ENCODE measurements around the gene AHSA1.

AHSA1 gene

DNA sequence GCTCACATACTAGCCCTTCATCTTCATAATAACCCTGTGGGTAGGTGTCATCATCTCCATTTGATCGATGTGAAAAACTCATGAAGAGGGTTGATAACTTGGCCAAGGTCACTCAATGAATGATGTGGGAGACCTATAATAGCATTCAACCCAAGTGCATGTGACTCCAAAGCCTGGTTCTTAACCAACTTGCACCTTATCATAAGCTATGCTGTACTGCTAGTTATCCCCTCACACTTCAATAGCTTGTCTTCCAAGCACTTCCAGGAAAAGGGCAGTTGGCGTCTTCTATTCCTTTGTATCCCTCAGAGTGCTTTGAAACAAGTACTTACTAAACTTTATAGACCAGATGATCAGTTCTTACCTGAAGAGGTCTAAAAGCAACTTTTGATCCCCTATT lies 15.7 kb upstream of the AHSA1 start:
- Histone ChIP-seq H3K27ac (ENCODE audit: low read depth, low read length) (no peak overlapping the region), H3K36me3 (ENCODE audit: insufficient read depth, low read length) (peaks cover 43% of the 10 kb centered on the region), H3K9ac (ENCODE audit: low read length) (no peak overlapping the region), H3K27me3 (ENCODE audit: control insufficient read depth in 1 of 2, insufficient read depth in 2 of 2, low read length in 2 of 2) (no peaks in the 10 kb centered on the region), H3K9me3 (ENCODE audit: low read length) (no peaks in the 10 kb centered on the region), H3K4me1 (ENCODE audit: insufficient read depth, low read length) (no peaks in the 10 kb centered on the region), H3K4me3 (ENCODE audit: low read depth in 1 of 2, low read length in 2 of 2) (no peak overlapping the region)

DNA sequence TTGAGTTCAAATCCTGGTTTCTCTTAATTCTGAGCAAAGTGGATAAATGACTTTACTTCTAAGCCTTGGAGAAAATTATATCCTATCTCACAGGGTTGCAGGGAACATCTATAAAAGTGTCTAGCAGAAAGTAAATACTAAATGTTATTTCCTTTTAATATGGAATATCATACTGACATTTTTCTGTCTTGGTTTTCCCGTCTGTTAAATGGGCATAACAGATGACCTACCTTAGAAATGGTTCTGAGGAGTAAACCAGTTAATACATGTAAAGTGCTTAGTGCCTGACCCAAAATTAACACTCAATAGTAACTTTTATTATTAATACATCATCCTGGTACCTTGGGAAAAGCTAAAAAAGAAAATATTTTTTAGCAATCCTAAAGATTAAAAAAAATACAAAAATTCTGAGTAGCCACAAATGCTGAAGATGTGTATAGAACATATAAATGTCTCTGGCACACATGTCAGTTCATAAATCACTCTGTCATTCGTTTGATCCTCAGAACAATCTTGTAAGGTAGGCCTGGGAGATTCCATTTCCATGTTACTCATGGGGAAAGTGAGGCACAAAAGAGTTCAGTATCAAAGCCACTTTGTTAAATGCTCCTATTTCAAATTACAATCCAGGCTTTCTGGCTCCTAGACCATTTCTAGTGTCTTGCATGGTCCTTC lies 1.8 kb upstream of the AHSA1 start:
- peaks cover 34% of the 10 kb centered on the region for H3K36me3 ChIP-seq (ENCODE audit: insufficient read depth, low read length)
- no peaks in the 10 kb centered on the region for H3K9me3 ChIP-seq (ENCODE audit: low read length)
- H3K9ac ChIP-seq (ENCODE audit: low read length): no peak overlapping the region
- H3K27me3 ChIP-seq (ENCODE audit: control insufficient read depth in 1 of 2, insufficient read depth in 2 of 2, low read length in 2 of 2): no peaks in the 10 kb centered on the region
- peak overlapping the region in 1 of 2 donors; percentile 100 for H3K4me3 ChIP-seq (ENCODE audit: low read depth in 1 of 2, low read length in 2 of 2)
- no peak overlapping the region for H3K27ac ChIP-seq (ENCODE audit: low read depth, low read length)
- H3K4me1 ChIP-seq (ENCODE audit: insufficient read depth, low read length): peaks cover 31% of the 10 kb centered on the region

DNA sequence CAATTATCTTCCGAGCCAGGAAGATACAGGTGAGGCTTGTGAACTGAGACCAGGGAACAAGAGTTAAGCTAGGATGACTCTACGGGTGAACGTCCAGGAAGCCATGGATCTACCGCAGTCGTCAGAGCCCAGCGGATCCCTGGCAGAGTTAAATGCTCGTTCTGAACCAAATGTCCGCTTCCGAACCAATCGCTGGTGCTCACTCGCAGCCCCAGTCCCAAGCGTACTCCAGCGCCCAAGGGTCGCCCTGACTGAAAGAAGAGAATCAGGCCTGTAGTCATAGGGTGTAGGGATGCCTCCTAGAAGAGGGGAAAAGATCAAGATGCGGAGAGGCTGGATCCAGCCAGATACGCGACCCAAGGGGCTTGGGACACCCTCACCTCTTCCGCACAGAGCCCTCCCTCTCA lies 775 bp upstream of the AHSA1 start:
- Histone ChIP-seq H3K4me3 (ENCODE audit: low read depth in 1 of 2, low read length in 2 of 2) (peak overlapping the region; percentile 79 to 100), H3K27ac (ENCODE audit: low read depth, low read length) (peak overlapping the region; percentile 80), H3K9me3 (ENCODE audit: low read length) (no peaks in the 10 kb centered on the region), H3K36me3 (ENCODE audit: insufficient read depth, low read length) (peaks cover 35% of the 10 kb centered on the region), H3K27me3 (ENCODE audit: control insufficient read depth in 1 of 2, insufficient read depth in 2 of 2, low read length in 2 of 2) (no peaks in the 10 kb centered on the region), H3K4me1 (ENCODE audit: insufficient read depth, low read length) (peaks cover 31% of the 10 kb centered on the region), H3K9ac (ENCODE audit: low read length) (peak overlapping the region; percentile 98)

DNA sequence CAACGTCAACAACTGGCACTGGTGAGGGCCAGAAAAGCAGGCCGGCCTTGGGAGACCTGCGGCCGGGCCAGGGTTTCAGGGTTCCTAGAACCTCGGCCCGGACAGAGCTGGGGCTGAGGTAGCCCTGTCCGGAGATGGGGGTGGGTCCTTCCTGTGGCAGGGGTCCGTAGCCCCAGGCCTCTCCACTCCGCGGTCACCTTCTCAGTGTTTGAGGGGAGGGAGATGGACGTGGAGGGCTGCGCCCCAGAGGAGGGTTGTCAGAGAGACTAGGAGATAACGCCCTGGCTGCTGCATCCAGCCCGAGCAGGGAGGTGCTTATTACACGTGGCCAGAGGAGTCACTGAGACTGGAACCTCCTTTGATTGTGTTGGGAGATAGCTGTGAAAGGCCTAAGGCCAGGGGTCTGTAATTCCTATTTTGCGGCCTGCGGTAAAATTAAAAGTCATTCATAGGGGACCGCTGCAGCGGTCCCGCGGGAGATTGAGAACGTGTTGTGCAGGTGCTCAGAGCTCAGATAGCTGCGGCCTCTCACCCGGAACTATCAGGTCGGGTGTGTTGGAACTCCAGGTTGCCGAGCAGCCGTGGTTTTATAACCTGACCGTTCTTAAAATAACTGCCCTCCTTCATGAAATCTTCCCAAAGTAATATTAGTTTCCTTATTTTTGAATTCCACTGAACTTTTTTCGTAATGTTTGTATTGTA lies 507 bp downstream of the AHSA1 start:
- Histone ChIP-seq H3K4me1 (ENCODE audit: insufficient read depth, low read length) (peaks cover 31% of the 10 kb centered on the region), H3K27ac (ENCODE audit: low read depth, low read length) (peak overlapping the region; percentile 97), H3K9ac (ENCODE audit: low read length) (peak overlapping the region; percentile 98), H3K27me3 (ENCODE audit: control insufficient read depth in 1 of 2, insufficient read depth in 2 of 2, low read length in 2 of 2) (no peaks in the 10 kb centered on the region), H3K4me3 (ENCODE audit: low read depth in 1 of 2, low read length in 2 of 2) (peak overlapping the region; percentile 92 to 100), H3K36me3 (ENCODE audit: insufficient read depth, low read length) (peaks cover 39% of the 10 kb centered on the region), H3K9me3 (ENCODE audit: low read length) (no peaks in the 10 kb centered on the region)

DNA sequence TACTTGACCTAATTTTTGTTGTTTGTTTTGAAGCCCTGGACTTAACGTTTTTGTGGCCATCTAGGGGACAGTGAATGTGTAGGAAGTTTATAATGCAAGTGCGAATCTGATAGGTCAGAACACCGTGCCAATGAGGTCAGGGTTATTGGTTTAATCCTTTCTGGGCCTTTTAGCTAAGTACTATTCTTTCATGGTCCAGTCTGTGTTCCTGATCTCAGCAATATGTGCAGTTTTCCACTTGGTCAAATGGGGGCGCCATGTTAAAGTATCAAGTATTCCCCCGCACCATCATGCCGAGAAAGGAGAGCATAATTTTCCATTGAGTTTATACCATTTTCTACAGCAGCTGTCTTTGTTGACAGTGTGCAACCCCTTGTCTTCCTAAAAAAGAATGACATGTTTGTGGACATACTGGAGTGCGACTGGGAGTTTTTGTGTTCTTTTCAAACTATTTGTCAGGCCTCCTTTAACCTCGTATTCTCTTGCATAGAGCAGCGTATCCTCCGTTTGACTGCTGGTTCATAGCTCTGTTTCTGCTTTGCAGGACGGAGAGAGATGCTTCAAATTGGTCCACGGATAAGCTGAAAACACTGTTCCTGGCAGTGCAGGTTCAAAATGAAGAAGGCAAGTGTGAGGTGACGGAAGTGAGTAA lies 1.3 kb downstream of the AHSA1 start:
- H3K9ac ChIP-seq (ENCODE audit: low read length): peak overlapping the region; percentile 98
- H3K4me1 ChIP-seq (ENCODE audit: insufficient read depth, low read length): peaks cover 31% of the 10 kb centered on the region
- H3K9me3 ChIP-seq (ENCODE audit: low read length): no peaks in the 10 kb centered on the region
- H3K36me3 ChIP-seq (ENCODE audit: insufficient read depth, low read length): peaks cover 46% of the 10 kb centered on the region
- no peaks in the 10 kb centered on the region for H3K27me3 ChIP-seq (ENCODE audit: control insufficient read depth in 1 of 2, insufficient read depth in 2 of 2, low read length in 2 of 2)
- peak overlapping the region; percentile 92 to 100 for H3K4me3 ChIP-seq (ENCODE audit: low read depth in 1 of 2, low read length in 2 of 2)
- H3K27ac ChIP-seq (ENCODE audit: low read depth, low read length): peak overlapping the region; percentile 97

DNA sequence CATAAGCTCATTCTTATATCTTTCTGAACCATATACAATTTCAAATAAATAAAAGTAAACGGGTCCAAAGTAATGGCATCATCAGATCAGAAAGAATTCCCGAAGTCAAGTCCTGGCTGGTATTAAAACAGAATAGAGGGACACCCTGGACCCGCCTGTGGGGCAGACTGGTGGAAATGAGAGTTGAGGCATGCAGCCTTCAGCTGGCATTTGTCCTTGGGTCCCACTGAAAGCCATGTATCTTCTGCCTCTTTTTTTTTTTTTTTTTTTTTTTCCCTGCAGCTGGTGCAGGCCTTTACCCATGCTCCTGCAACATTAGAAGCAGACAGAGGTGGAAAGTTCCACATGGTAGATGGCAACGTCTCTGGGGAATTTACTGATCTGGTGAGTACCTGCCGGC lies 9.9 kb downstream of the AHSA1 start:
- Histone ChIP-seq H3K9ac (ENCODE audit: low read length) (no peak overlapping the region), H3K4me3 (ENCODE audit: low read depth in 1 of 2, low read length in 2 of 2) (no peak overlapping the region), H3K27me3 (ENCODE audit: control insufficient read depth in 1 of 2, insufficient read depth in 2 of 2, low read length in 2 of 2) (no peaks in the 10 kb centered on the region), H3K27ac (ENCODE audit: low read depth, low read length) (no peak overlapping the region), H3K4me1 (ENCODE audit: insufficient read depth, low read length) (no peaks in the 10 kb centered on the region), H3K36me3 (ENCODE audit: insufficient read depth, low read length) (peaks cover 64% of the 10 kb centered on the region), H3K9me3 (ENCODE audit: low read length) (no peaks in the 10 kb centered on the region)

DNA sequence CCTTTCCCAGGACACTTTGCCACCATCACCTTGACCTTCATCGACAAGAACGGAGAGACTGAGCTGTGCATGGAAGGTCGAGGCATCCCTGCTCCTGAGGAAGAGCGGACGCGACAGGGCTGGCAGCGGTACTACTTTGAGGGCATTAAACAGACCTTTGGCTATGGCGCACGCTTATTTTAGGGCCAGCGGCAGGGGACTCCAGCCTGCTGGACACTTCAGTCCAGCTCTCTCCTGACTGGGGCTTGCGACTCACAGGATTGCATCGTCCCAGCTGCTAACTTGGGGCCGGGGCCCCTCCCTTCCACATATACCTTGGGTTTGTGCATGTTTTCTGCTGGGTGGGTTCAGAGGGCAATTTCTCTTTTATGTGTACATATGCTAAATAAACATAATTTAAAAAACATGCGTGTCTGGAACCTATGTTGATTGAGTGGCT lies 11.2 kb downstream of the AHSA1 start:
- H3K4me3 ChIP-seq (ENCODE audit: low read depth in 1 of 2, low read length in 2 of 2): no peak overlapping the region
- no peak overlapping the region for H3K9ac ChIP-seq (ENCODE audit: low read length)
- no peaks in the 10 kb centered on the region for H3K9me3 ChIP-seq (ENCODE audit: low read length)
- no peaks in the 10 kb centered on the region for H3K27me3 ChIP-seq (ENCODE audit: control insufficient read depth in 1 of 2, insufficient read depth in 2 of 2, low read length in 2 of 2)
- H3K4me1 ChIP-seq (ENCODE audit: insufficient read depth, low read length): no peaks in the 10 kb centered on the region
- peaks cover 51% of the 10 kb centered on the region for H3K36me3 ChIP-seq (ENCODE audit: insufficient read depth, low read length)
- H3K27ac ChIP-seq (ENCODE audit: low read depth, low read length): no peak overlapping the region

DNA sequence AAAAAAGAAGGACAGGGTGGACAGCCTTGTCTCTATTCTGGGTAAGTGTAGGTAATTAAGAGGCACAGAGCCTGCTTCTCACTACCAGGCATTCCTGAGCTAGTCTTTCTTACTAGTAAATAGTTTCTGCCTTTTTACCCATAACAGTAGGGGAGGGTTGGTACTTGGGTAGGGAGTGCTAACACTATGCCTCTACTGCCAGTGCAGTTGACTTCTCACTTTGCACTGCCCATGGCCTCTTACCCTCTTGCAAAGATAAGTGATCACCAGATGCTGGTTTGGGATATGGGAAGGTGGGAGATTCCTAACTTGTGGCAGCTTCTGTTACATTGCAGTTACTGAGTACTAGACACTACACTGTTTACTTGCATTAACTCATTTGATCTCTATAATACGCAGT lies 11.6 kb downstream of the AHSA1 start:
- Histone ChIP-seq H3K4me1 (ENCODE audit: insufficient read depth, low read length) (no peaks in the 10 kb centered on the region), H3K4me3 (ENCODE audit: low read depth in 1 of 2, low read length in 2 of 2) (no peak overlapping the region), H3K9ac (ENCODE audit: low read length) (no peak overlapping the region), H3K9me3 (ENCODE audit: low read length) (no peaks in the 10 kb centered on the region), H3K27ac (ENCODE audit: low read depth, low read length) (no peak overlapping the region), H3K27me3 (ENCODE audit: control insufficient read depth in 1 of 2, insufficient read depth in 2 of 2, low read length in 2 of 2) (no peaks in the 10 kb centered on the region), H3K36me3 (ENCODE audit: insufficient read depth, low read length) (peaks cover 47% of the 10 kb centered on the region)

DNA sequence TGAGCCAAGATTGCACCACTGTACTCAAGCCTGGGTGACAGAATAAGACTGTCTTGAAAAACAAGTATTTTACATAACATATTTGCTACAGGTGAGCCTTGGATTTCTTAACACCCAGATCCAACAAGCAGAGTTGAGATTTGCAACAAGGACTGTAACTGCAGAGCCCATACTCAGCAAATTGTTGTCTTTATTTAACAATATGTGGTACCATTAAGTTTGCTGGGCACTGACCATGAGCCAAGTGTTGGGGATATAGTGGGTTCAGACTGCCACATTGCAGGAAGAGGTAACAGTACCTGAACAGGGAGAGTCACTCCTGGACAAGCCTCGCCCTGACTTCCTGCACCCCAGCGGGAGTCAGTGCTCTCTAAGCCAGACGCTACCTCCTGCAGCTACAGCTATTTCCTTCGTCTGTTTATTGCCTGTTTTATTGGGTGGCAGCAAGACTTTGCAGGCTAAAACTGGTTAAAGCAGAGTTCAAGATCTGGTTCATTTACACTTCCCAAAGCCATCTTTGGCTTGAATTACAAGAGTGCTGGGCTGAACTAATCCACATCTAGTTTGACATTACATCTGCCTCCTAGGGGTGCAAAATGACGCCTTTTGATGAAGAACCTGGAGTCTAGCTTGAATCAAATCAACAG lies 12.5 kb downstream of the AHSA1 start:
- Histone ChIP-seq H3K36me3 (ENCODE audit: insufficient read depth, low read length) (peaks cover 39% of the 10 kb centered on the region), H3K27ac (ENCODE audit: low read depth, low read length) (no peak overlapping the region), H3K4me3 (ENCODE audit: low read depth in 1 of 2, low read length in 2 of 2) (no peak overlapping the region), H3K9ac (ENCODE audit: low read length) (no peak overlapping the region), H3K4me1 (ENCODE audit: insufficient read depth, low read length) (no peaks in the 10 kb centered on the region), H3K9me3 (ENCODE audit: low read length) (no peaks in the 10 kb centered on the region), H3K27me3 (ENCODE audit: control insufficient read depth in 1 of 2, insufficient read depth in 2 of 2, low read length in 2 of 2) (no peaks in the 10 kb centered on the region)

DNA sequence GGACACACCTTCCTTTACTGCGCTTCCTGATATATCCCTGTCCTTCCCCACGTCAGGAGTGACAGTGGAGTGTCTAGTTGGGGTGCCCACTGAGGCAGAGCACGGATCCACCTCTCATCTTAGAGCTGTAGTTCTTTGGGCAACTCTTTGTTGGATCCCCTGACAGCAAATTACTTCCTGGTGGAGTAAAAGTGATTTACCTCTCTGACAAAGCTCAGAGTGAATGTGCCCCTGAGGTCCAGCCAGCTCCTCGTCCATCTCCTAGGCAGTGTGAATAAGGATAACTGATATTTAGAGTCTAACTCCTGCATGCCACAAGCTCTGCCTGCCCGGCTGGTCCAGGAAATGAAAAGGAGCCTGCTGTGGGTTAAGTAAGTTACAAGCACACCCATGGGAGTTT lies 16.0 kb downstream of the AHSA1 start:
- peaks cover 7% of the 10 kb centered on the region for H3K36me3 ChIP-seq (ENCODE audit: insufficient read depth, low read length)
- no peaks in the 10 kb centered on the region for H3K9me3 ChIP-seq (ENCODE audit: low read length)
- H3K27ac ChIP-seq (ENCODE audit: low read depth, low read length): no peak overlapping the region
- no peak overlapping the region for H3K9ac ChIP-seq (ENCODE audit: low read length)
- H3K4me1 ChIP-seq (ENCODE audit: insufficient read depth, low read length): no peaks in the 10 kb centered on the region
- H3K27me3 ChIP-seq (ENCODE audit: control insufficient read depth in 1 of 2, insufficient read depth in 2 of 2, low read length in 2 of 2): no peaks in the 10 kb centered on the region
- H3K4me3 ChIP-seq (ENCODE audit: low read depth in 1 of 2, low read length in 2 of 2): no peak overlapping the region

DNA sequence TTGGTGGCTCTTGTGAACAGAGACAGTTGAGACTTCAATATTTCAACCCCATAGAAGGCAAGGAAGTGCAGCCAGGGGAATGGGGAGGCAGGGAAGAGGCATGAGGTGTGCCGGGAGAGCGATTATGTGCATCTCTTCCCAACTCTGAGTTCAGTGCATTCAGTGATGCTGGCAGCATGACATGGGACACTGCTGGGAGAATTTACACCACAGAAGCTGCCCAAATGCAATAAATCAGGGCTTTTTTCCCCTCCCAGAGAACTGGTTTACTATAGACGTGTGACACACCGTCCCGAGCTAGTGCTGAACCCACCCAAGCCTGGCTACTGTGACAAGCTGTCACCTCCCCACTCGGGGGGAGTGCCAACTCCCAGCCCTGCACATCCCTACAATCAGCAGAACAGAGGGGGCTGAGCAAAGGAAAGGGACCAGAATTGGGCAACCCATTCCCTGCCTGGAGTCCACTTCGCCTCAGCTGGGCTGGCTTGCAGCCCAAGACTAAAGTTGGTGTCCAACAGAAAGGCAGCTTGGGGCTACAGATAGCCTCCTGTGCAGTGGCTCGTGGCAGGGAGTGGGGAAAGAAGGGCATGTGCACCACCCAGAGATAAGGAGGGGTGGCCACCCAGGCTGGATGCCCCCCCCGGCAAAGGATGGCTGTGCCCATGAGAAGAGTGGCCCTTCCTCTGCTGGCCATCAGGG lies 16.7 kb downstream of the AHSA1 start:
- Histone ChIP-seq H3K9me3 (ENCODE audit: low read length) (no peaks in the 10 kb centered on the region), H3K4me1 (ENCODE audit: insufficient read depth, low read length) (no peaks in the 10 kb centered on the region), H3K4me3 (ENCODE audit: low read depth in 1 of 2, low read length in 2 of 2) (no peak overlapping the region), H3K27ac (ENCODE audit: low read depth, low read length) (no peak overlapping the region), H3K9ac (ENCODE audit: low read length) (no peak overlapping the region), H3K27me3 (ENCODE audit: control insufficient read depth in 1 of 2, insufficient read depth in 2 of 2, low read length in 2 of 2) (no peaks in the 10 kb centered on the region), H3K36me3 (ENCODE audit: insufficient read depth, low read length) (peaks cover 1% of the 10 kb centered on the region)

All from muscle layer of colon (tissue), 2 donors.